ENCODE data around the gene CALU.

Gene CALU

DNA sequence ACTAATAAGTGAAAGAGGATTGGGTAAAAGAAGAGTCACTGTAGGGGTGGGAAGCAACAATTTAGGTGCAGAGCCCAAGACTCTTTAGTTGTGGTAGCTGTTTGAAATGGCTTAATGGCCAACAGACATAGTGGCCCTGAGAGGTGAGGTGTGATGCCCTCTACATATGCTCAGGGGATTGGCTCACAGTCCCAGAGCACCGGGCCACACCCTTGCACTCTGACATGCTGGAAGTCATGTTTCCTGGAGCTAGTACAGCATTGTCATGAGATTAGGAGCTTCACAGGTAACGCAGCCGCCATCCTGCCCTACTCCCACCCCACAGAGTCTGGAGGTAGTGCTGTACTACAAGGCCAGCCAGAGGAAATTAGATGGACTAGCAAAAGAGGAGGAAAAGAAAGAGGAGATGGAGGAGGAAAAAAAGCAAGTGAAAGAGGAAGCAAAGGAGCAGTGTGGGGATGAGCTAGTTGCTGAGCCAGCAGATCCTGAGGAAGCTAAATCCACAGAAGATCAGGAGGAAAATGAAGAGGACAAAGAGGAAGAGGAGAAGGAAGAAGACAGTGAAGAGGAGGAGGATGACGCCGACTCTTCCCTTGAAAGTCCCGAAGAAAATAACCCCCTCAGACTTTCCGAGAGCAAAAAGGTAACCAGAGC is 76.3 kb downstream of the CALU start:
- DNase-seq = no peak

- DNase-seq = no peak
Observed at GRCh38 chr7:128818694-128819093, 79.5 kb downstream of the CALU start.
